GM12892 (cell line): ENCODE results near the gene CIRBP.

Source experiments
- POLR2AphosphoS5 ChIP-seq: IDR thresholded peaks from 2 replicates; pipeline ENCODE4 v1.6.1; 2011; ENCODE audit warnings: low read depth, low read length, control low read depth
- TAF1 ChIP-seq: IDR thresholded peaks from 2 replicates; pipeline ENCODE4 v1.6.1; 2011; ENCODE audit warnings: low read depth, mild to moderate bottlenecking, control low read depth, low read length, borderline replicate concordance

DNA sequence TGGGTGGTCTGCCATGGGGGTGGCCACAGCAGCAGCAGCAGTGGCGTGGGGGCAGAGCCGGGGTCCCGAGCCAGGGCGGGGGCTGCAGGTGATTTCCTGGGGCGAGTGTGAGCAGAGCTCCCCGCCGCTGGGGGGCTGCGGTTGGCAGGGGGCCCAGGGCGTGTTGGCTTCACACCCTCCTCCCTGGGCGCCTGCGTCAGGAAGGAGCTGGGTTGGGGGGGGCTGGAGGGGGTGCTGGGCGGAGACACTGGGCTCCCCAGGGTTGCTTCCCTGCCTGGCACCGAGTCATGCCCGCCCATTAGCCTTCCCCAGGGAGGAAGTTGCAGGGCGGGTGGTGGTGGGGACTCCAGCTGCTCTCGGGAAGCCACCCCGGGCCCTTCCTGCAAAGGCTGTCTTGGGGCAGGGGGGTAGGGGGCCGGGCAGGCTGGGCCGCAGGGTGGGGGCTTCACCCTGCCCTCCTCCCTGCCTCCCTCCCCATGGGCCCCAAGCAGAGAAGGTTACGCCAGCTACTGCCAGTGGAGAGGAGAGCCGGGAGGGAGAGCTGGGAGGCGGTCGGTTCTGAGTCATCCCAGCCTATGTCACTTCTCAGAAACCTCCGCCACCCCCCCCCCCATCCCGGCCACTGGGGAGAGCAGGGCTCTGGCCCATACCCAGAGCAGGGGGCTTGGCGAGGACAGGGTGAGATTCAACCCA lies 16.2 kb upstream of the CIRBP start:
- TF ChIP-seq TAF1 (no peak), POLR2AphosphoS5 (no peak)
